Effector CD4-positive, alpha-beta T cell (primary cell): ENCODE data around the gene UBAC1.

Source experiments
- DNase-seq: peaks from one replicate; pipeline ENCODE4 v3.0.0-alpha.2; 2020
- total RNA-seq: gene quantifications from one replicate; lab custom pipeline; 2026; lab: John Stamatoyannopoulos, UW

UBAC1 gene
- 23.6 reads per million, percentile 50 among the genes with 10 or more reads in this experiment for total RNA-seq

DNA sequence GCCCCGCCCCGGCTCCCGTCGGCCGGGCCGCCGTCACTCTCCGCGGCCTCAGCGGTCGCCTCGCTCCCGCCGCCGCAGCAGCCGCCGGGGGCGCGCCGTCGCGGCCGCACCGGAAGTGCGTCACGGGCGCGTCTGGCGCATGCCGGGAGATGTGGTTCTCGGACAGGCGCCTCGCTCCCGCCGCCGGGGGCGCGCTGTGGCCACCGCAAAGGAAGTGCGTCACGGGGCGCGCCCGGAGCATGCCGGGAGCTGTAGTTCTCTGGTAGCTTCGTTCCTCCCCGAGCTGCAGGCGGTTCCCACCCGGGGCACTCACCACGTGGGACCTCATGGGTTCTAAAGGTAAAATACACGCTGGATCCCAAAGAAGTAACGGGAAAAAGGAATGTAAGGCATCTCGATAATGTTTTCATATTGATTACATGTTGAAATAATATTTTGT is at the start of gene UBAC1:
Gene UBAC1 (minus strand): TSS at position 97 of the 439 bp plus-strand sequence. CDS start 211 bp downstream, outside the sequence.
- DNase-seq, result peak; percentile 92

GRCh38 chr9:136010615-136011361 is 49.6 kb upstream of the UBAC1 start:
- DNase-seq, result no peak

GRCh38 chr9:136010176-136010575 is 49.0 kb upstream of the UBAC1 start:
- DNase-seq, result no peak

DNA sequence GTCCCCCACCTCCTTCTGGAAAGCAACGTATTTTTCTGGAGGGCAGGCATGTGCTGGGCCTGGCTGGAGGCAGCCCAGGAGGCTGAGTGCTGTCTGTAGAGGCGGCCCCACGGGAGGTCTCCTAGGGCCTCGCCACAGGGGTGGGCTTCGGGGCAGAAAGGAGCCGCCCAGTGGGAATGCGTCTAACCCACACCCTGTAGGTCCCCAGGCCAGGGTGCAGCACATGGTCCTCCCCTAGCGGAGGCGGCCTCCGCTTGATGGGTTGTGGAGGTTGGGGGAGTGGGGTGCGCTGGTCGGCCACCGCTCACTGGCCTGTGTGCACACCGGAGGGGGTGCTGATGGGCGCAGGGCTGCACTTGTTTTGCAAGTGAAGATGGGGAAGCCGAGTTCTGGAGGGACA is 48.3 kb upstream of the UBAC1 start:
- no peak for DNase-seq

- DNase-seq, result no peak
Observed at GRCh38 chr9:136008693-136008997, 47.5 kb upstream of the UBAC1 start.

DNA sequence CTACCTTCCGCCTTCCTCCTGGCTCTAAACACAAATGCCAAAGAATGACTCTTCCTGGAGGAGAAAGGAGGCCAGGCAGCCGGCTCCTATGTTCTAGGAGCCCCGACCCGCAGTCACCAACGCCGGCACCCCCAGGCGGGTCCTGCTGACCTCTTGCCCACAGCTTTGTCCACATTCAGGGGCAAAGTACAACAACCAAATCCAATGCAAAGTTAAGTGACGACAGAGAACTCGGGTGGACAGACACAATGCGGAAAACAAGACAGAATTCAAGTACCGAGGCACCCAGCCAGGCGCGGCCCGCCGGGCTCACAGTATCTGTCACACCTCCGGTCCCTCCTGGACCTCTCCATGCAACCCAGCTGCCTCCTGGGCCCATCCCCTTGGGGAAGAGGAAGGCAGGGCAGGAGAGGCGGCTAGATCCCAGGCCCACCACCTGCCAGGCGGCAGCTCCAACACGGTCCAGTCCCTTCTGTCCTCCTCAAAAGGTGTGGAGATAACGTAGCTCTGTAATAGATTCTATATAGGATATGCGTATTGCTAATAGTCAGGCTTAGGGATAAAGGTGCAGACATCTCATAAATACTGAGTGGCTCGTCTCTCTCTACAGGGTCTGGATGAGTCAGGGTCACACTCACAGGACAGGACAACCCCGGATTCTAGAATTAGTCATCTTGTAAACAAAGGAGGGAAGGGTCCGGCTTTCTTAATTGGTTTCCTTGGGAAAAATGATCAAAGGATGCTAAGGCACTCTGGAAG is 46.9 kb upstream of the UBAC1 start:
- DNase-seq, result no peak

- no peak for DNase-seq
Observed at GRCh38 chr9:136007276-136007933, 46.2 kb upstream of the UBAC1 start.

GRCh38 chr9:136006169-136006568 is 45.0 kb upstream of the UBAC1 start:
- no peak for DNase-seq

DNA sequence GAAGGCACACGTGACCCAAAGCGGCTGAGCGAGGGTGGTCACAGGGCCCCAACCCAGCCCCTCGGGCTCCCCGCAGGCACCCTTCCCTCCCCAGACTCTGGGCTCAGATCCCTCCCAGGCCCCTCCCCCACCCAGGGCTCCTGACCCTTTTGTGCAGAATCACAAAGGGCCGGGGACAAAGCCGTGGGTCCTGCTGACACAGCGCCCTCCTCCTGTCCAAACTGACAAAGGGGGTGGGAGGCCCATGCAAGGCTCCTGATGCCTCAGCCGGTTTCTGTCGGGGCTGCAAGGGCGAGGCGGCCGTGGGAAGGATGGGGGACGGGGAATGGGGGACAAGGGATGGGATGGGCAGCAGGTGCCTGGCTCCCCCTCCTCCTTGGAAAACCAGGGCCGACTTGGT is 43.5 kb upstream of the UBAC1 start:
- DNase-seq, result no peak

DNA sequence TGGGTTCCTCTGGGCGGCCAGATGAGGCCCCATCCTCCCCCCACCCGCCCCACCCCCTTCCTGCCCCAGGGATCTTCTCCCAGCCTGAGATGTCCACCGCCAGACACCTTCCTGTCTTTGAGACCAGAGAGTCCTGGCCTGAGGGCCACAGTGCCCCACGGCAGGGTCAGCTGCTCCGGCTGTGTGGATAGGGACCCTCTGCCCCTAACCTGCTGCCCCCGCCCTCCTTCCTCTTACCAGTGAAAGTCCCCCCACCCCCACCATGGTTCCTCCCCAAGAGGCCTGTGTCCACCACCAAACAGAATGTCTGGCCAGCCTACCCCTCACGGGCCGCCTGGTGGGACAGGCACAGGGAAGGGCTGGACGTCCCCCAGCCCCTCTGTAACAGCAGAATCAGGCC is 43.0 kb upstream of the UBAC1 start:
- no peak for DNase-seq

DNA sequence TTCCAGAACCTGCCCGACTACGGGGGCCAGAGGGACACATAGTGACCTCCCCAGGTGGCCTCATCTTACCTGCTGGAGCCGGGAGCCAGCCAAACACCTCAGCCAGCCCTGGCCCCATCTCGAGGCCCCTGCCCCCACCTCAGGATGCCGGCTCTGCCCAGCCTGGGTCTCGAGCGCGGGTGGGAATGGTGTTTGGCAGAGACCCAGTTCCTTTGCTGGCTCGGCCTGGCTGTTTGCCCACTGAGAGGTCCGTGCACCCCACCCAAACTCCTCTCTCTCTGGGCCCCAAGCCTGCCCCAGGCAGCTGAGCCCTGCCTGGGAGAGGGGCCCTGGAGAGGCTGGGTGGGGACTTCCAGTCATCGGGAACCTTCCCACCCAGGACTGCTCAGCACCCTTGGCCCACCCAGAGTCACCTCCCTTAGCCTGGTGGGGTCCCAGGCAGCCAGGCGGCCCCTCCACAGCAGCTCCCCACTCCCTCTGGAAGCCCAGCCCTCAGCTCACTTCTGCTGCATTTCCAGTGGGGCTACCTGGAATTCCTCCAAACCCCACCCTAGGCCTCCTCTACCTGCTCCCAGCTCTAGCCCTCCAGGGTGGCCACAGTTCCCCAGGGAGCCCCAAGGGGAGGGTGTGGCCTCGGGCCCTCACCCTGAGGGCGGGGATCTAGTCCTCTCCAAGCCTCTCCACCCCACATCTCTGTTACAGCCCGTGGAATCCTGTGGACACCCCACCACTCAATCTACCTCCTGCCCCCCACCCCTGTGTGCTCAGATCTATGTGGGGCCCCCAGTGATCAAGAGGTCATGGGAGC is 42.4 kb upstream of the UBAC1 start:
- DNase-seq, result no peak

DNA sequence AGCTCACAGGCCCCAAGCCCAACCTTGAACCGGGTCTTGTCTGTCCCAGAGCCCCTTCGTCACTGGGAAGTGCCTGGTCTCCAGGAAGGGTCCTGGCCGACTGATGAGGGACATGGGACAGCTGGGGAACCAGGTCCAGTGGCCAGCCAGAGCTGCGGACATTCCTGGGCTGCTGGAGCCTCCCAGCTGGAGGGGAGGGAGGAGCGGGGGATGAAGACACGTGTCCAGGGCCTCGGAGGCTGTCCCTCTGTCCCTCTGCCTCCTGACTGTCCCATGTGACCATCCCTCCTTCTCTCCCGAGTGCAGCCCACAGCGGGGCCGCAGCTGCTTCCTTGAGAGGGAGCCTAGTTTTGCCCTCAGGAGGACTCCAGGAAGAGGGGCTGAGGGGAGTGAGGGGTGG is 41.7 kb upstream of the UBAC1 start:
- no peak for DNase-seq

- DNase-seq, result no peak
Observed at GRCh38 chr9:136002215-136002614, 41.0 kb upstream of the UBAC1 start.

GRCh38 chr9:136001231-136001630 is 40.1 kb upstream of the UBAC1 start:
- DNase-seq, result no peak

DNA sequence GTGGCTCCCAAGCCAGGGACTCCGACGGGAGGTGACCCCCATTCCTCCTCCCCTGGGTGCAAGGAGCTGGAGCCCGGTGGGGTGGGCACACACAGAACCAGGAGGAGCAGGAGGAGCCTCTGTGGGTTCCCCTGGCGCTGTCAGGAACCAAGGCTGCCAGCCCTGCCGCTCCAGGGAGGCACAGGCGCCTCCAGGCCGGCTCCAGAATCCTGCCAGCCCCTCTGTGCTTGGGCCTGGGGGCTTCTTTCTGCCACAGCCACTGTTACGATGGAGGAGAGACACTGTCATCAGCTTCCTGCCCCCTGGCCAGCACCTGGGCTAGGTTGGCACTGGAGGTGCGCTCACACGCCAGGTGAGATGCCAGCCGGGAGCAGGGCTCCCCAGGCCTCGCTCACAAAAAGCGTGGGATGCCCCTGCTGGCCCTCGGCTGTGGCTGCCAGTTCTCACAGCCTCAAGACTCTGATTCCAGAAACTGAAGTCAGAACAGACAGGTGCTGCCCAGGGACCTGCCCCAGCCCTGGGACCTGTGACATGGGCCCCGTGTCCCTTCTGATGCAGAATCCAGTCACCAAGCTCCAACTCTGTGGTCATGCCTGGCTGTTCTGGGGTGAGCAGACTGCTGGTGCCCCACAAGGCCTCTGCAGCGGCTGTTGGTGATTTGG is 37.4 kb upstream of the UBAC1 start:
- no peak for DNase-seq

- no peak for DNase-seq
Observed at GRCh38 chr9:135998016-135998380, 36.8 kb upstream of the UBAC1 start.

DNA sequence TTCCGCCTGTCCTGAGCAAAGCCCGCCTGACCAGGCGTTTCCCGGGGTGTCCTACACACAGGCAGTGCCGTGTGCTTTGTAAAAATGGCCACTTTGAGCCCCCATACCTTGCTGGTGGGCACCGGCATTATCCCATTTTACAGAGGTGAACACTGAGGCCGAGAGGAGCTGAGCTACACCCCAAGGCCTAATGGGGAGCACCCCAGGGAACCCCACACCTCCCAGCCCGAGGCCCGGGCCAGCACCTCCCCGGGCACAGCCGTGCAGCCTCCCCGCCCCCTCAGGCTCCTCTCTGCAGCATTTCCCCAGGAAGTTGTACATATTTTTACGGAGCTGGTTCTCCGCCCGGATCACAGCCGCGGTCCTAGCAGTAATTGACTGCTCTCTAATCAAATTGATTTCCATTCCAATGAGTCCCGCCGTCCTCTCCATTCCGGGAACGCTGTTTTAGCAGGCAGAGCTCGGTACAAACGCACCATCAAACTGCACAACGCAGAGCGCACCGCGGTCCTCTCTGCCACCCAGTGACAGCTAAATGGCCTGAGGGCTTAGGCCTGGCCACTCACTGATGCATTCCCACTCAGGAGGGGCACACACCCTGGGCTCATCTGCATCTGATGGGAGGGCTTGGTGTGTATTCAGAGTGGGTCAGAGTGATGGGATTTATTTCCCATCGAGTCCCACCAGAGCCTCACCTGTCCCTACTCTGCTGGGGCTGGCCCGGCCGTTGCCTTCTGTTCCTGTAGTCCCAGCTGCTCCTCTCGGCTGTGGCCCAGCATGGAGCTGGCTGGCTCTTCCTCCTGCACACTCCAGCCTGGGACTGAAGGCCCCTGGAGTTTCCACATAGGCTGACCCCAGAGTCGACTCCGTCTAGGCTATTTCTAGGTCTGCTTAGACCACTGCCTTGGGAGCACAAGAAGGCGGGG is 36.2 kb upstream of the UBAC1 start:
- no peak for DNase-seq

GRCh38 chr9:135995816-135996215 is 34.6 kb upstream of the UBAC1 start:
- no peak for DNase-seq

- no peak for DNase-seq
Observed at GRCh38 chr9:135994501-135995192, 33.5 kb upstream of the UBAC1 start.

DNA sequence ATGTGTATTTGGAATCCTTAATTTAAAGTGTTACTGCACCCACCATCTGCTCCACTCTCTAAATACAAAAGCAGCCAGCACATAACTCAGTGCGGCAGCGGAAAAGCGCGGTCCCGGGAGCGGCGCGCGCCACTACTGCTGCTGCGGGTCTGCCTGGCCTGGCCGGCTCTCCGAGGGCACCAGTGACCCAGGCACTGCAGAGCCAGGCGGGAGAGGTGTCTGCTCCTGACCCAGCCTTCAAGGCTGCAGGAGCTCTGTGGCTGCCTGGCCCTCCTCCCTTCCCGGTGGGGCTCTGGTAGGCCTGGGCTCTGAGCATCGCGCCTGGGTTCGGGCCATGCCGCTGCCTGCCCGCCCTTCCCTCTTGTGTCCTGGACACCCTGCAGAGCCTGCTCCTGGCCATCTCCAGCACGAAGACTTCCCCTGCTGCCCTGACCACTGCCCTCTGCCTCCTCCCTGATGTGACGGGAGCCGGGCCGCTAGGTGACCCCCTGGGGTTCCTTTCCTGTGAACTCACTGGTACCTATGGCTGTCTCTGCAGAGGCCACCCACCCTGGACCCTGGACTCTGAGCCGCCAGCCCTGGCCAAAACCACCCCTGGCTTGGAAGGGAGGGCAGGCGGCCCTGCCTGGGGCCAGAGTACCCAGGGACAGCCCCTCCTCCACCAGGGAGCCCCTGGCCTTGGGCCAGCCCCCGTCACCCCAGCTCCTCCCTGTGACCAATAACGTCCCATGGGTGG is 32.8 kb upstream of the UBAC1 start:
- no peak for DNase-seq
